Measurements from ENCODE around the gene WAC.

DNA sequence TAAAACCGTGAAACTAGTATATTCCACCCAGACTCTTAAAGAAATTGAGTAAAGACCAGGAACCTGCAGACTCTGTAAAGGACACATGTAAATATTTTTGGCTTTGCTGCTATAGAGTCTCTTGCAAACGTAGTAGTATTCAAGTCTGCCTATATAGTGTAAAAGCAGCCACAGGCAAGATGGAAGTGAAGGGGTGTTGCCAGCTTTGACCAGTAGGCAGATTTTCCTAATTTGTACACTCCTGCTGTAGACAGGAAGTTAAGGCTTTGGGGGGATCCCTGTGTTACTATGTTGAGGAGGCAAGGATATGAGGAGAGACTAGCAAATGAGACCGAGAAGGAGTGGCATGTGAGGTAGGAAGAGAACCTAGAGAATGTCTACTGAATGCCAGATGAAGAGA, 27.7 kb downstream of the WAC start:
- TF ChIP-seq, protein P1, sequence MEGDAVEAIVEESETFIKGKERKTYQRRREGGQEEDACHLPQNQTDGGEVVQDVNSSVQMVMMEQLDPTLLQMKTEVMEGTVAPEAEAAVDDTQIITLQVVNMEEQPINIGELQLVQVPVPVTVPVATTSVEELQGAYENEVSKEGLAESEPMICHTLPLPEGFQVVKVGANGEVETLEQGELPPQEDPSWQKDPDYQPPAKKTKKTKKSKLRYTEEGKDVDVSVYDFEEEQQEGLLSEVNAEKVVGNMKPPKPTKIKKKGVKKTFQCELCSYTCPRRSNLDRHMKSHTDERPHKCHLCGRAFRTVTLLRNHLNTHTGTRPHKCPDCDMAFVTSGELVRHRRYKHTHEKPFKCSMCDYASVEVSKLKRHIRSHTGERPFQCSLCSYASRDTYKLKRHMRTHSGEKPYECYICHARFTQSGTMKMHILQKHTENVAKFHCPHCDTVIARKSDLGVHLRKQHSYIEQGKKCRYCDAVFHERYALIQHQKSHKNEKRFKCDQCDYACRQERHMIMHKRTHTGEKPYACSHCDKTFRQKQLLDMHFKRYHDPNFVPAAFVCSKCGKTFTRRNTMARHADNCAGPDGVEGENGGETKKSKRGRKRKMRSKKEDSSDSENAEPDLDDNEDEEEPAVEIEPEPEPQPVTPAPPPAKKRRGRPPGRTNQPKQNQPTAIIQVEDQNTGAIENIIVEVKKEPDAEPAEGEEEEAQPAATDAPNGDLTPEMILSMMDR (conservative IDR thresholded peaks at IDR 0.05; ENCODE audit: low read length): no peak
- no peak for TF ChIP-seq EZH2phosphoT487 (IDR thresholded peaks at IDR 0.05; ENCODE audit: borderline replicate concordance, low read depth, low read length)
